BE2C (cell line): ENCODE measurements around the gene CADPS2.

ENCODE experiments used
- DNase-seq: peaks from one replicate; pipeline ENCODE4 v3.0.0-alpha.2; 2020
- H3K27me3 ChIP-seq: fragments of 250-450 bp; sonication (Bioruptor Pico); 2 replicates; pipeline ENCODE4 v1.5.1; 2020; ENCODE audit warnings: mild to moderate bottlenecking
- H3K36me3 ChIP-seq: fragments of 250-450 bp; sonication (Bioruptor Pico); 2 replicates; pipeline ENCODE4 v1.5.1; 2020; ENCODE audit warnings: mild to moderate bottlenecking
- H3K4me1 ChIP-seq: fragments of 250-450 bp; sonication (Bioruptor Pico); 2 replicates; pipeline ENCODE4 v1.5.1; 2020
- H3K4me3 ChIP-seq: 2 replicates; pipeline ENCODE4 v1.5.1; 2011; ENCODE audit warnings: low read depth, low read length
- H3K9me3 ChIP-seq: fragments of 250-450 bp; sonication (Bioruptor Pico); 2 replicates; pipeline ENCODE4 v1.5.1; 2020
- CTCF ChIP-seq: IDR thresholded peaks from 2 replicates; pipeline ENCODE4 v1.5.1; 2012; ENCODE audit warnings: mild to moderate bottlenecking, low read depth, low read length

The CADPS2 gene

GRCh38 chr7:122619664-122620063 lies 266.6 kb downstream of the CADPS2 start:
- no peaks in the 10 kb centered on the region for H3K9me3 ChIP-seq
- DNase-seq, result no peak
- H3K27me3 ChIP-seq, result peaks cover 9% of the 10 kb centered on the region
- TF ChIP-seq CTCF, result no peak
- H3K4me3 ChIP-seq, result no peak overlapping the region
- no peaks in the 10 kb centered on the region for H3K4me1 ChIP-seq
- H3K36me3 ChIP-seq, result no peaks in the 10 kb centered on the region

- no peak overlapping the region for H3K4me3 ChIP-seq
- H3K4me1 ChIP-seq, result no peaks in the 10 kb centered on the region
- DNase-seq, result no peak
- H3K27me3 ChIP-seq, result peaks cover under 1% of the 10 kb centered on the region; the same call in 1 of the 2 replicates
- no peaks in the 10 kb centered on the region for H3K36me3 ChIP-seq
- no peaks in the 10 kb centered on the region for H3K9me3 ChIP-seq
- no peak for TF ChIP-seq CTCF
These were observed 267.6 kb downstream of the CADPS2 start for GRCh38 chr7:122618585-122619189.

- H3K9me3 ChIP-seq, result no peaks in the 10 kb centered on the region
- H3K4me1 ChIP-seq, result no peaks in the 10 kb centered on the region
- no peak for DNase-seq
- no peaks in the 10 kb centered on the region for H3K36me3 ChIP-seq
- H3K4me3 ChIP-seq, result no peak overlapping the region
- no peaks in the 10 kb centered on the region for H3K27me3 ChIP-seq
- TF ChIP-seq CTCF, result no peak
These were observed 269.3 kb downstream of the CADPS2 start for GRCh38 chr7:122616951-122617350.

- no peak for TF ChIP-seq CTCF
- H3K4me1 ChIP-seq, result no peaks in the 10 kb centered on the region
- H3K36me3 ChIP-seq, result no peaks in the 10 kb centered on the region
- no peaks in the 10 kb centered on the region for H3K9me3 ChIP-seq
- no peak overlapping the region for H3K4me3 ChIP-seq
- H3K27me3 ChIP-seq, result no peaks in the 10 kb centered on the region; the same call in 1 of the 2 replicates
- DNase-seq, result no peak
These were observed 280.3 kb downstream of the CADPS2 start for GRCh38 chr7:122605929-122606328.

- H3K36me3 ChIP-seq, result no peaks in the 10 kb centered on the region
- no peak overlapping the region for H3K4me3 ChIP-seq
- no peaks in the 10 kb centered on the region for H3K9me3 ChIP-seq
- H3K4me1 ChIP-seq, result no peaks in the 10 kb centered on the region
- no peak for TF ChIP-seq CTCF
- no peak for DNase-seq
- no peaks in the 10 kb centered on the region; the same call in 1 of the 2 replicates for H3K27me3 ChIP-seq
These were observed 282.0 kb downstream of the CADPS2 start for GRCh38 chr7:122604251-122604650.

GRCh38 chr7:122602800-122603199 lies 283.5 kb downstream of the CADPS2 start:
- no peak for TF ChIP-seq CTCF
- Histone ChIP-seq H3K4me3 (no peak overlapping the region), H3K27me3 (no peaks in the 10 kb centered on the region; the same call in 1 of the 2 replicates), H3K9me3 (no peaks in the 10 kb centered on the region), H3K4me1 (no peaks in the 10 kb centered on the region), H3K36me3 (no peaks in the 10 kb centered on the region)
- no peak for DNase-seq
